Right lobe of liver (tissue), 4 donors: ENCODE data around the gene SNX8.

ENCODE experiments used
- POLR2A ChIP-seq: fragments of 450-650 bp; IDR thresholded peaks from one replicate; pipeline ENCODE4 v1.6.1; 2017; ENCODE audit warnings: antibody characterized with exemption, mild to moderate bottlenecking
- TF ChIP-seq, protein P1 (sequence below), 4 donors: fragments of 200-600 bp in 3 of 4; fragments of 450-650 bp in 1 of 4; IDR thresholded peaks; one replicate each; pipeline versions ENCODE4 v1.5.1 to v1.8.0; 2016 to 2022; ENCODE audit warnings: antibody characterized with exemption in 4 of 4, mild to moderate bottlenecking in 2 of 4
- donor health status: DM: no; HTN: no; CAD: no.
- donor health status: DM: no; HTN: no; CAD: no.
- donor health status: DM: no; HTN: yes; CAD: no.

DNA sequence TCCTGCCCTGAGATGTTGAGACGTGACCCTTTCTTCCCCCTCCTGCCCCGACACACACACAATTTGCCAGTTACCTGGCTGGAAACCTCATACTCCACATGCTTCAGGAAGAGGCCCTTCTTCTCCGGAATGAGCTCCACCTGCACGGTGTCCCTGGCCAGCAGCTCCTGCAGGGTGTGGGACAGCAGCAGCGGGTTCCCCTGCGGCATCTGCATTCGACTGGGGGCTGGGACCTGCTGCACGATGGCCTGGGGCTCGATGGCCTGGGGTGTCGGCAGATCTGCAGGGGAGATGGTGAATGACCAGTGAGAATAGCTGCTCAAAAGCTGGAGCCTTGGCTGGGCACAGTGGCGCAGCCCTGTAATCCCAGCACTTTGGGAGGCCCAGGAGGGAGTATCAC, 36.2 kb downstream of the SNX8 start:
- TF ChIP-seq, protein P1, sequence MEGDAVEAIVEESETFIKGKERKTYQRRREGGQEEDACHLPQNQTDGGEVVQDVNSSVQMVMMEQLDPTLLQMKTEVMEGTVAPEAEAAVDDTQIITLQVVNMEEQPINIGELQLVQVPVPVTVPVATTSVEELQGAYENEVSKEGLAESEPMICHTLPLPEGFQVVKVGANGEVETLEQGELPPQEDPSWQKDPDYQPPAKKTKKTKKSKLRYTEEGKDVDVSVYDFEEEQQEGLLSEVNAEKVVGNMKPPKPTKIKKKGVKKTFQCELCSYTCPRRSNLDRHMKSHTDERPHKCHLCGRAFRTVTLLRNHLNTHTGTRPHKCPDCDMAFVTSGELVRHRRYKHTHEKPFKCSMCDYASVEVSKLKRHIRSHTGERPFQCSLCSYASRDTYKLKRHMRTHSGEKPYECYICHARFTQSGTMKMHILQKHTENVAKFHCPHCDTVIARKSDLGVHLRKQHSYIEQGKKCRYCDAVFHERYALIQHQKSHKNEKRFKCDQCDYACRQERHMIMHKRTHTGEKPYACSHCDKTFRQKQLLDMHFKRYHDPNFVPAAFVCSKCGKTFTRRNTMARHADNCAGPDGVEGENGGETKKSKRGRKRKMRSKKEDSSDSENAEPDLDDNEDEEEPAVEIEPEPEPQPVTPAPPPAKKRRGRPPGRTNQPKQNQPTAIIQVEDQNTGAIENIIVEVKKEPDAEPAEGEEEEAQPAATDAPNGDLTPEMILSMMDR (IDR thresholded peaks at IDR 0.05): no peak
- TF ChIP-seq POLR2A: no peak
